GM15510 (cell line): ENCODE data around the gene TUNAR.

Experiments
- POLR2A ChIP-seq: IDR thresholded peaks from 3 replicates; pipeline ENCODE4 v1.6.1; 2011; ENCODE audit warnings: borderline replicate concordance; ENCODE audit not compliant: insufficient read length; ENCODE audit errors: extremely low read depth

The TUNAR gene

GRCh38 chr14:95855606-95856005, 21.0 kb upstream of the TUNAR start:
- TF ChIP-seq POLR2A, result no peak

DNA sequence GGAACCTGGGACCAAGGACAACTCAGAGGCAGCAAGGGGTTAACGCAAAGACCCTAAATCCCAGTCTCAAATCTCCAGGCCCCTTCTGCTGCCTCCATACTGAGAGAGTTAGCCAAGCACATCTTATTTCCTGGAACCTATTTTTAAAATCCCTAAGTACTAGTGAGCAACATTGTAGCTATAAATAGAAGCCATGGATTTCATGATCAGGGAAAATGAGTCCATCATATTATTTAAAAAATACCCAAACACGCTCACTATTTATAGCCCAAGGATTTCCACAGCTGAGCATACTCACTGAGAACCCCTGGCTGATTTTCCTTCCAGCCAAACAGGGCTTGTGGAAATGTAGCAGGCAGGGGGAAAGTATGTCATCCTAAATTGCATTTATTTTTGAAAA, 19.4 kb upstream of the TUNAR start:
- no peak for TF ChIP-seq POLR2A

DNA sequence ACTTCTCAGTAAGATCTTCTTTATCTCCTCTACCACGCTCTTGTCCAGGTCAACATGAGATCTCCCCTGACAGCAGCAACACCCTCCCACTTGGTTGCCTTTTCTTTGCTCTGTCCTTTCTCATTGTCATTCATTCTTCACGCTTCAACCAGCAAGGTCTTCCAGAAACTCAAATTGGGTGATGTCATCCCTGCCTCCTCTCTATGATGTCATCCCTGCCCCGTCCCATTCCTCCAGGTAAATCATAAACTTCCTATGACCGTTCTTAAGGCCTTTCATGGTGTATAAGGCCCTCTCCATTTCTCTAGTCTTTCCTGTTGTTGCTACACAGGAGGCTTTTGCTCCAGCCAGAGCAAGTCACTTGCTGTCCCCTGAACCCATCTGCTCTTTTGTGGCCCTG, 17.7 kb upstream of the TUNAR start:
- no peak for TF ChIP-seq POLR2A

DNA sequence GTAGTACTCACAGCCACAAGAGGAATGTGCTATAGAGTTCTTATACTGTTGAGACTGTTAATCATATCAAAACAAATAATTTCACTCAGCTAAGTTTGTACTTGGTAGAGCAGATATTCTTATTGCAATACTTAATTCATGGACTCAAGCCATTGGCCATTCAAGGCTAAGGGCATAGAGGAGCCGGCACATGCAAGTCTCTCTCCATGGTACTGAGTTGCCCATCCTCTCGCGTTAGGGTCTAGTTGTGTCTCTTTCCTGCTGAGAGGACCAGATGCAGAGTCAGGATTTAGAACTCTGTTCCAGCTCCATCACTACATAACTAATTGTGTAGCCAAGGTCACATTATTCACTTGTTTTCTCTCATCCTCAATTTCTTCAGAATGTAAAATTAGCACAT, 14.4 kb upstream of the TUNAR start:
- no peak for TF ChIP-seq POLR2A

DNA sequence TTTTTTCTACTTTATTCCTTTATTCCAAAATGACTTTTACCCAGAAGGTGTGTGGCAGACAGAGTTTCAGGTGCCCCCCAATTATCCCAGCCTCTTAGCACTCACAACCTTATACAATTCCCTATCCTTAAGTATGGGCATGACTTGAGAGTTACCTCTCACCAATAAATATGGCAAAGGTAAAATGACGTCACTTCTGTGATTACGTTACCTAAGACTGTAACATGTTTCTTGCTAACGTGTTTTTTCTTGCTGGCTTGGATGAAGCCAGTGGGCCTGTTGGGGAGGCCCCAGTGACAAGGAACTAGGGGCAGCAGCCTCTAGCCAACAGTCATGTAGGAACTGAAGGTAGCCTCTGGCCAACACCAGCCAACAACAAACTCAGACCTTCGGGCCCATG, 13.3 kb upstream of the TUNAR start:
- TF ChIP-seq POLR2A, result no peak

GRCh38 chr14:95869776-95870175, 6.9 kb upstream of the TUNAR start:
- no peak for TF ChIP-seq POLR2A

- TF ChIP-seq POLR2A, result no peak
Observed at GRCh38 chr14:95870772-95871171, 5.9 kb upstream of the TUNAR start.

DNA sequence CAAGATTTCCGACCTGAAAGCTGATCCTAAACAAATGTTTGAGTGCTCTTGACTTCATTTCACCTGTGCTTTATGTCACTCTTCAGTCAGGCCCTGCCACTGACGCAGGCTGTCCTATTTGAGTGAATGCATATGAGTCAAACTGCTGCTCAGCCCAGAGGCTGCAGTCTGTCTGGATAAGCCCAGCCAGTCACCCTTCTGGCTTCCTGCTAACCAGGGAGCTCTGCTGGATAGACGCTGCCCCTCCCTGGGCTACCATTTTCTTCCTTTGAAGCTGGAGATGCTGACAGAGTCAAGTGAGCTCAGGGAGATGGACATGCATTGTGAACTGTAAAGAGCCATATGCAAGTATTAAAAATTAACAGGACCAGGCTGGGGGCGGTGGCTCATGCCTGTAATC, 5.1 kb upstream of the TUNAR start:
- no peak for TF ChIP-seq POLR2A

DNA sequence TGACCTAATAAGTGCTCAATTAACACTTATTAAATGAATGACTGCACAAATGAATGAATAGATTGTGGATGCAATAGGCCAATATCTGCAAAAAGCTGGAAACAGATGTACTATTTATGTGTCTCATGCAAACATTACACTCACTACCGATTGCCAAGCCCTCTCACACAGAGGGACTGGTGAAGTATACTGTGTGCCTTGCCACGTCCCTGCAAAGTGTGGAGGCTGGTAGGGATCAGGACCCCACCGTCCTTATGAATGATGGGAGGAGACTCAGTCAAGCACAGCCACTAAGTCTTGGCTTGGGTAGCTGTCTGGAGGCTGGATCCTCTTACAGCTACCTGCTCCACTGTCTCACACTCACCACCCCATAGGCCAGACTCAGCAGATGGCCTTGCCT, 3.9 kb upstream of the TUNAR start:
- no peak for TF ChIP-seq POLR2A

GRCh38 chr14:95875831-95876760, 536 bp upstream of the TUNAR start:
- TF ChIP-seq POLR2A, result no peak

GRCh38 chr14:95877633-95878032, 1.0 kb downstream of the TUNAR start:
- TF ChIP-seq POLR2A, result no peak

DNA sequence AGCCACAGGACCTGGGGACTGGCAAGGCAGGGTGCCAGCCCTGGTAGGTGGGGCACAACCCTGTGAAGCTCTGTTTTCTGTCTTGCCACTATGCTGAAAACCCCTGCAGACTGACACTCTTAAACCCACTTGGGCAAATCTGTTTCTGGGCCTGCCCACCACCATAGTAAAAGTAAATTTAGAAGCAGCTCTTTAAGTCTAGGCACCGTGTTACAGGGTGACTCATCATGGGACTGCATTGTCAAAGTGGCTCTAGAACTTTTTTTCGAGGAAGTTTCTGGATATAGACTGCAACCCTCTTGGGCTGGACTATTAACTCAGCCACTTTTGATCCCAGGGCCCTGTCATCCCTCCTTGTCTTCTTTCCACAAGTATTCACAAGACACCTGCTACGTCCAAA, 7.7 kb downstream of the TUNAR start:
- TF ChIP-seq POLR2A, result no peak

DNA sequence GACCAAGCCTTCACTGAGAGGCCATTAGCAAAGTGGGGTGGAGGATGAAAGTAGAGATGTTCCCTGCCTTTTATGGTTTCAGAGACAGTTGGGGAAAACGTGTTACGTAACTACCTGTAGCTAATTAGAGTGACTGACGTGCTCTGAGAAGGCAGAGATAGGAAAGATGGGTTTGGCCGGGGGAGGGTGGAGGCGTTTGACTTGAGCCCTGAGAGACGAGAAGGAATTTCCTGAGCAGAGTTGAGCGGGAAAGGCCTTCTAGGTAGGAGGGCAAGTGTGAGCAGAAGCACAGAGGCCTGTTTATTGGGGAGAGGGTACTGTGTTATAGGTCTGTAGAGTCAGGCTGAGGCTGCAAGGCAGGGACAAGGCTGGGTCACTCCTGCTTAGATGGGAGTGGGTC, 8.6 kb downstream of the TUNAR start:
- no peak for TF ChIP-seq POLR2A

DNA sequence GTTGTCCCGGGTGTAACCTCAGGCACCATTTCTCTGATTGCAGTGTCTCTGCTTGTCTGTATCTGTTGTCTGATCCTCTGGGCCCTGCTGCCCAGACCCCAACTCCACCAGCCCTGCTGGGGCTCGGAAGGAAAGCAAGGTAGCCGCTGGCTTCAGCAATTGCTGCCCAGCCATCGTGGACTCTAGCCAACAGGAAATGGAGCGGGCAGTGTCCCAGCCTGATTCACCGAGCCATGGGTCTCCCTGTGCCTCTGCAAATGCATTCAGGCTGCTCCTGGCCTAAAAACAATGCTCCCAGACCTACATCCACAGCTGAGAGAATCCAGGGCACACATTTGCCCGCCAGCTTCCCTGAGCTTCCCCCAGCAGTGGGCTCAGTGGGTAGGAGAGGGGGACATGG, 9.2 kb downstream of the TUNAR start:
- TF ChIP-seq POLR2A, result no peak

DNA sequence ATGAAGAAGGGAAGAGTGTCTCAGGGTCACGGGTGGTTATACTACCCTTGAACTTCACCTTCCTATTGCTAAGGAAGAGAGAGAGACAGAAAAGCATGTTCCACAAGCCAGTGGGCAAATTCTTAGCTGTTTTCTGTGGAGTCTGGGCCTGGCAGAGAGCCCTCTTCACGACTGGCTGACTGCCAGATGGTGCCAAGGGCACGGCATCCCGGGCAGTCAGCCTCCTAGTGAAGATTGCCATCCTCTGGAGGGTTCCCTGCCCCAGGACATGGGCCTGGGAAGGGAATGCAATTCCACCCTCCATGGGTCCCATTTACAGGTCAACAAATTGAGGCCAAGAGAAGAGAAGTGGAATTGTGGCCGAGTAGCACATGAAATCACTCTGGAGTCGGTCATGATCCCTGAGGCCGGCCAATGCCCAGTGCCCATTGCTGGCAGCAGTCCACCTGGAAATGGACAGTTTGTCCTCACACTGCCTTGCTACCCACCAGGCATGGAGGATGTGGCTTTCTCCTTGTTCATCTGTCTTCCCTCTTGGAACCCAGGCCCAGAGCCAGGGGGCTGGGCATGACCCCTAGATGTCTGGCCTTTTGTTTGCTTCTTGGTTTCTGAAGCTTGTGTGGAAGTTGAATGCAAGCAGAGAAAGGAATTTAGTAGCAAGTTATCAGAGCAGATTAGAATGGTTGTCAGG, 9.9 kb downstream of the TUNAR start:
- no peak for TF ChIP-seq POLR2A

GRCh38 chr14:95887351-95887750, 10.7 kb downstream of the TUNAR start:
- no peak for TF ChIP-seq POLR2A
